ENCODE results near the gene MRAS. TPM values are rescaled to one million over a fixed set of nuclear protein-coding genes. Genes with fewer than 3 reads are reported as not detected.

MRAS gene
- polyA plus RNA-seq, 3 donors = 6.2 to 13.2 (median 8.3) TPM

DNA sequence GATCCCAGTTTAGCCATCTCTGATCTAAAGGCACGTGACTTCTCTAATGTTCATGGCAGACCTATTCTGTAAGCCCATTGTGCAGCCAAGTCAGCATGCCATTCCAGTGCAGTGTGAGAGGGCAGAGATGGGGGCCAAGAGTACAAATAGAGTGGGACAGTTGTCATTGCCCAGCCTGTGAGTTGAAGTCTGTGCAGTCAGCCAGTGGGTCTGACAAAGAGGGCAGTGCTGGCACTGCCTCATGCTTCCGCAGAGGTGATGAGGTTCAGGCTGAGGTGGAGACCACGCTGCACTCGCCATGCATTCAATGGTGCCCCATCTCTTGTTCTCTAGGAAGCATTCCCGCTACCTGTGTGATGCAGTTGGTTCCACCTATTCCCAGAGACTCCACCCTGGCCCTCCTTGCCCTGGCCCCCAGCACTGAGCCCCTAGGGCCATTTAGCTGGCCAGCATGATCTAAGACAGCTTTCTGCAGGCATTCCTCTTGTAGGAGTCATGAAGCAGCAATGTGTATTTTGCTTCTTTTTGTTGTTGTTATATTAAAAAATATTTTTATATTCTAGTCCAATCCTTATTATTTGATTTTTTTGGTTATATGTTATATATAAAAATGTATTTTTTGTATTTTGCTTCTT is 3.7 kb downstream of the MRAS start:
- Histone ChIP-seq H3K9ac (ENCODE audit: insufficient read depth, low read length, poor library complexity, severe bottlenecking) (no peak overlapping the region), H3K36me3 (replicated peaks in 1 of 2; ENCODE audit: control insufficient read depth in 1 of 2, insufficient read depth in 2 of 2, low read length in 2 of 2) (no peaks in the 10 kb centered on the region), H3K27me3 (ENCODE audit: control insufficient read depth in 2 of 2, insufficient read depth in 2 of 2, low read length in 2 of 2) (peaks cover 0 to 3% of the 10 kb centered on the region in 2 donors), H3K4me2 (replicated peaks; ENCODE audit: extremely low read depth, low read length, poor library complexity, severe bottlenecking) (no peak overlapping the region), H3K27ac (ENCODE audit: low read depth in 1 of 2, low read length in 2 of 2) (no peak overlapping the region), H3K4me3 (replicated peaks in 1 of 3; ENCODE audit: low read depth in 2 of 3, low read length in 3 of 3) (no peak overlapping the region), H3K4me1 (ENCODE audit: control insufficient read depth in 1 of 2, insufficient read depth in 2 of 2, low read length in 2 of 2) (peaks cover 18 to 24% of the 10 kb centered on the region in 2 donors), H2AFZ (ENCODE audit: insufficient read depth, low read depth, low read length, poor library complexity, severe bottlenecking) (no peak overlapping the region), H3K79me2 (ENCODE audit: insufficient read depth, low read length) (no peaks in the 10 kb centered on the region), H3K9me3 (replicated peaks in 1 of 2; ENCODE audit: control insufficient read depth in 1 of 2, insufficient read depth in 1 of 2, low read length in 2 of 2) (no peaks in the 10 kb centered on the region), H4K20me1 (ENCODE audit: insufficient read depth, low read length) (no peaks in the 10 kb centered on the region)
- Mint-ChIP-seq H3K4me3 (no peak overlapping the region), H3K4me1 (peaks cover 27% of the 10 kb centered on the region), H3K36me3 (peaks cover 0 to 3% of the 10 kb centered on the region in 2 donors), H3K9me3 (peaks cover 0 to 3% (median 0%) of the 10 kb centered on the region in 7 donors), H3K27ac (no peak overlapping the region), H3K27me3 (ENCODE audit: low read depth in 3 of 3) (peaks cover 3 to 12% (median 8%) of the 10 kb centered on the region in 3 donors)
- intact Hi-C loops (cut with micrococcal nuclease) = no loop called here
- WGBS (ENCODE audit: insufficient coverage) = 98% methylated on average over 5 of the region's 5 CpGs
- TF ChIP-seq, protein P1, sequence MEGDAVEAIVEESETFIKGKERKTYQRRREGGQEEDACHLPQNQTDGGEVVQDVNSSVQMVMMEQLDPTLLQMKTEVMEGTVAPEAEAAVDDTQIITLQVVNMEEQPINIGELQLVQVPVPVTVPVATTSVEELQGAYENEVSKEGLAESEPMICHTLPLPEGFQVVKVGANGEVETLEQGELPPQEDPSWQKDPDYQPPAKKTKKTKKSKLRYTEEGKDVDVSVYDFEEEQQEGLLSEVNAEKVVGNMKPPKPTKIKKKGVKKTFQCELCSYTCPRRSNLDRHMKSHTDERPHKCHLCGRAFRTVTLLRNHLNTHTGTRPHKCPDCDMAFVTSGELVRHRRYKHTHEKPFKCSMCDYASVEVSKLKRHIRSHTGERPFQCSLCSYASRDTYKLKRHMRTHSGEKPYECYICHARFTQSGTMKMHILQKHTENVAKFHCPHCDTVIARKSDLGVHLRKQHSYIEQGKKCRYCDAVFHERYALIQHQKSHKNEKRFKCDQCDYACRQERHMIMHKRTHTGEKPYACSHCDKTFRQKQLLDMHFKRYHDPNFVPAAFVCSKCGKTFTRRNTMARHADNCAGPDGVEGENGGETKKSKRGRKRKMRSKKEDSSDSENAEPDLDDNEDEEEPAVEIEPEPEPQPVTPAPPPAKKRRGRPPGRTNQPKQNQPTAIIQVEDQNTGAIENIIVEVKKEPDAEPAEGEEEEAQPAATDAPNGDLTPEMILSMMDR (IDR thresholded peaks at IDR 0.05) = no peak
- no peak for DNase-seq

DNA sequence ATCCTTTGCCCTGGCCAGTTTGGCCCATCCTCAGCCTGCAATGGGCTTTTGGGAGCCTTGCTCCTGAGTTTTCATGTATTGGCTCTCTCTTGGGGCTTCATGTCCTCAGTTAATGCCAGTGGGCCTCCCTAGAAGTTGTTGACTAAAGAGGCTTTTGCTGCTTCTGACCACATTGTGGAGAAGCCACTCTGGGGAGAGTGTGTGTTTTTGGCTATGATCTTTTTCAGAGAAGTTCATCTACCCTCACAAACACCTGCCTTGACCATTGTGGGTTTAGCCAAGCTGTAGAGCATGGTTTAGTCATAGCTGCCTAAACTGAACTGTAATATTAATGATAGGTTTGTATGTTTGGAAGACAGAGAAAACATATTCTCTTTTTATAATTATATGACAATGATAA is 6.0 kb downstream of the MRAS start:
- no peak for DNase-seq
- Mint-ChIP-seq H3K4me3 (no peak overlapping the region), H3K9me3 (peaks cover 0 to 2% (median 0%) of the 10 kb centered on the region in 7 donors), H3K27ac (no peak overlapping the region), H3K27me3 (ENCODE audit: low read depth in 3 of 3) (peaks cover 5 to 9% (median 6%) of the 10 kb centered on the region in 3 donors), H3K4me1 (peaks cover 13% of the 10 kb centered on the region), H3K36me3 (peaks cover 0 to 3% of the 10 kb centered on the region in 2 donors)
- H3K4me3 ChIP-seq (replicated peaks in 1 of 3; ENCODE audit: low read depth in 2 of 3, low read length in 3 of 3) = no peak overlapping the region
- no peaks in the 10 kb centered on the region for H3K9me3 ChIP-seq (replicated peaks in 1 of 2; ENCODE audit: control insufficient read depth in 1 of 2, insufficient read depth in 1 of 2, low read length in 2 of 2)
- no peak overlapping the region for H2AFZ ChIP-seq (ENCODE audit: insufficient read depth, low read depth, low read length, poor library complexity, severe bottlenecking)
- H3K36me3 ChIP-seq (replicated peaks in 1 of 2; ENCODE audit: control insufficient read depth in 1 of 2, insufficient read depth in 2 of 2, low read length in 2 of 2) = no peaks in the 10 kb centered on the region
- no peak overlapping the region for H3K9ac ChIP-seq (ENCODE audit: insufficient read depth, low read length, poor library complexity, severe bottlenecking)
- H3K4me2 ChIP-seq (replicated peaks; ENCODE audit: extremely low read depth, low read length, poor library complexity, severe bottlenecking) = no peak overlapping the region
- H4K20me1 ChIP-seq (ENCODE audit: insufficient read depth, low read length) = no peaks in the 10 kb centered on the region
- TF ChIP-seq, protein P1 (IDR thresholded peaks at IDR 0.05) = no peak
- H3K27ac ChIP-seq (ENCODE audit: low read depth in 1 of 2, low read length in 2 of 2) = no peak overlapping the region
- no peaks in the 10 kb centered on the region for H3K27me3 ChIP-seq (ENCODE audit: control insufficient read depth in 2 of 2, insufficient read depth in 2 of 2, low read length in 2 of 2)
- no peaks in the 10 kb centered on the region for H3K79me2 ChIP-seq (ENCODE audit: insufficient read depth, low read length)
- peaks cover 13 to 14% of the 10 kb centered on the region in 2 donors for H3K4me1 ChIP-seq (ENCODE audit: control insufficient read depth in 1 of 2, insufficient read depth in 2 of 2, low read length in 2 of 2)
- intact Hi-C loops (cut with micrococcal nuclease) = no loop called here

All from CD14-positive monocyte (primary cell).